GM10248 (cell line): ENCODE measurements around the gene SORT1.
A peak's percentile ranks its signal among the peaks of the same experiment; 100 is the strongest.

Experiments
- CTCF ChIA-PET: fragments of 300-600 bp; sonication (Branson Sonifier 250); formaldehyde crosslinking; extraction: SDS; loops from one replicate; lab custom pipeline; 2021; ENCODE audit warnings: antibody characterized with exemption; lab: Yijun Ruan, JAX
- POLR2A ChIA-PET: fragments of 350-650 bp; sonication (Branson Sonifier 250); formaldehyde crosslinking; extraction: SDS; loops from one replicate; lab custom pipeline; 2020; ENCODE audit warnings: antibody characterized with exemption; lab: Yijun Ruan, JAX
- DNase-seq: peaks from one replicate; pipeline ENCODE4 v3.0.0; 2012; ENCODE audit errors: extremely low spot score
- CTCF ChIP-seq: IDR thresholded peaks from 2 replicates; pipeline ENCODE4 v1.5.1; 2012; ENCODE audit warnings: mild to moderate bottlenecking, low read depth; ENCODE audit errors: extremely low read depth, missing control alignments, control extremely low read depth

SORT1 gene

GRCh38 chr1:109425391-109426280, 27.9 kb upstream of the SORT1 start:
- peak; percentile 53 for DNase-seq
- no peak for TF ChIP-seq CTCF
- CTCF ChIA-PET, result interaction anchor here (0.8 to 9.5 kb wide), 10 partner anchors 9 to 162 kb away, joined by 3 to 68 read pairs (median 3); partner anchors contain the start of gene CYB561D1
- POLR2A ChIA-PET, result interaction anchor here (0.8 to 2.1 kb wide), 3 partner anchors 58 to 211 kb away, joined by 3 to 6 read pairs (median 3); partner anchors contain the start of genes ATXN7L2 and GNAI3

GRCh38 chr1:109423498-109423897, 25.8 kb upstream of the SORT1 start:
- no peak for TF ChIP-seq CTCF
- CTCF ChIA-PET, result interaction anchor here (1.7 to 9.5 kb wide), 2 partner anchors 24 to 108 kb away, joined by 6 to 68 read pairs; no protein-coding TSS in a partner anchor
- no peak for DNase-seq
- POLR2A ChIA-PET, result interaction anchor here (0.7 kb wide), 1 partner anchor 18 kb away, joined by 3 read pairs; no protein-coding TSS in a partner anchor

- no peak for DNase-seq
- POLR2A ChIA-PET, result interaction anchor here (0.5 kb wide), 1 partner anchor 233 kb away, joined by 3 read pairs; no protein-coding TSS in a partner anchor
- no peak for TF ChIP-seq CTCF
- CTCF ChIA-PET, result interaction anchor here (1.2 to 5.4 kb wide), 6 partner anchors 13 to 228 kb away, joined by 3 to 42 read pairs (median 4); partner anchors contain the start of genes PSRC1 and SORT1
These were observed 14.8 kb upstream of the SORT1 start for GRCh38 chr1:109412551-109412950.

- DNase-seq, result no peak
- TF ChIP-seq CTCF, result no peak
- ChIA-PET POLR2A (interaction anchor here (0.5 kb wide), 1 partner anchor 19 kb away, joined by 3 read pairs; no protein-coding TSS in a partner anchor), CTCF (interaction anchor here (1.0 to 1.7 kb wide), 3 partner anchors 8 to 128 kb away, joined by 3 to 8 read pairs (median 5); no protein-coding TSS in a partner anchor)
These were observed 7.1 kb upstream of the SORT1 start for GRCh38 chr1:109404838-109405237.

GRCh38 chr1:109402025-109402424, 4.3 kb upstream of the SORT1 start:
- TF ChIP-seq CTCF, result no peak
- POLR2A ChIA-PET, result no interaction called here
- no peak for DNase-seq
- CTCF ChIA-PET, result interaction anchor here (1.2 to 8.8 kb wide), 9 partner anchors 11 to 164 kb away, joined by 3 to 197 read pairs (median 5); partner anchors contain the start of gene PSRC1

GRCh38 chr1:109400035-109400655, 2.4 kb upstream of the SORT1 start:
- DNase-seq, result no peak
- ChIA-PET POLR2A (no interaction called here), CTCF (interaction anchor here (0.7 to 8.8 kb wide), 22 partner anchors 7 to 199 kb away, joined by 3 to 197 read pairs (median 6); partner anchors contain the start of genes PSMA5 and PSRC1)
- TF ChIP-seq CTCF, result no peak
